Naive thymus-derived CD8-positive, alpha-beta T cell (primary cell): ENCODE results near the gene GRPEL1. TPM values are rescaled to one million over a fixed set of nuclear protein-coding genes. Genes with fewer than 3 reads are reported as not detected.
"Not testable (repeated sequence)": the region's sequence is repeated elsewhere in the genome, so short reads cannot be mapped to it uniquely, and the experiment has no call there.

Experiments
- ATAC-seq, 2 donors: fragments of 150-1000 bp; cut with Tn5 transposase in 1 of 2; sonication (Bioruptor Pico), chemical (Tn5 transposase) in 1 of 2; 1 replicate in 1 of 2; 2 replicates in 1 of 2; pipeline ENCODE4 v1.10.0; 2021; ENCODE audit warnings: mild to moderate bottlenecking in 2 of 2, moderate library complexity in 2 of 2
- POLR2A ChIA-PET: fragments of 350-600 bp; sonication (Branson Sonifier 250); formaldehyde crosslinking; loops from one replicate; lab custom pipeline; 2021; ENCODE audit warnings: antibody characterized with exemption; lab: Charles Lee
- DNase-seq, 10 donors: peaks; one replicate each; pipeline versions ENCODE4 v3.0.0 to v3.0.0-alpha.2; 2020 to 2022
- H3K27ac Mint-ChIP-seq, 10 donors: one replicate each; pipeline ENCODE4 v1.8.0; 2020 to 2022; ENCODE audit warnings: mild to moderate bottlenecking in 10 of 10, mixed read lengths in 10 of 10, moderate library complexity in 4 of 10, inconsistent platforms in 1 of 10
- H3K27me3 Mint-ChIP-seq, 5 donors: one replicate each; pipeline ENCODE4 v1.8.0; 2021 to 2022; ENCODE audit warnings: mixed read lengths in 5 of 5
- H3K36me3 Mint-ChIP-seq, 3 donors: one replicate each; pipeline ENCODE4 v1.8.0; 2020 to 2022; ENCODE audit warnings: mixed read lengths in 3 of 3, mild to moderate bottlenecking in 2 of 3, inconsistent platforms in 1 of 3
- H3K4me1 Mint-ChIP-seq, 4 donors: one replicate each; pipeline ENCODE4 v1.8.0; 2021 to 2022; ENCODE audit warnings: mixed read lengths in 4 of 4
- H3K4me3 Mint-ChIP-seq, 10 donors: one replicate each; pipeline ENCODE4 v1.8.0; 2020 to 2022; ENCODE audit warnings: mild to moderate bottlenecking in 10 of 10, mixed read lengths in 10 of 10, moderate library complexity in 6 of 10, inconsistent platforms in 1 of 10
- H3K9me3 Mint-ChIP-seq, 9 donors: one replicate each; pipeline ENCODE4 v1.8.0; 2020 to 2022; ENCODE audit warnings: mixed read lengths in 9 of 9, mild to moderate bottlenecking in 3 of 9, inconsistent platforms in 1 of 9, moderate library complexity in 1 of 9
- polyA plus RNA-seq, 3 donors: library from polyadenylated mRNA; unstranded; fragments of 300-500 nt; fragmentation: Illumina TruSeq; gene quantifications; one replicate each; pipeline ENCODE4 v1.2.3, GENCODE V29; 2021
- total RNA-seq, 8 experiments: library from RNA in 2 of 8; stranded (reverse) in 2 of 8; gene quantifications; one replicate each; pipeline ENCODE4 v1.2.3 and lab custom pipeline; 2021 to 2026

The GRPEL1 gene
- total and polyA plus RNA-seq, 5 experiments from 2014 or later = 31.4 to 47.6 (median 37.8) TPM

DNA sequence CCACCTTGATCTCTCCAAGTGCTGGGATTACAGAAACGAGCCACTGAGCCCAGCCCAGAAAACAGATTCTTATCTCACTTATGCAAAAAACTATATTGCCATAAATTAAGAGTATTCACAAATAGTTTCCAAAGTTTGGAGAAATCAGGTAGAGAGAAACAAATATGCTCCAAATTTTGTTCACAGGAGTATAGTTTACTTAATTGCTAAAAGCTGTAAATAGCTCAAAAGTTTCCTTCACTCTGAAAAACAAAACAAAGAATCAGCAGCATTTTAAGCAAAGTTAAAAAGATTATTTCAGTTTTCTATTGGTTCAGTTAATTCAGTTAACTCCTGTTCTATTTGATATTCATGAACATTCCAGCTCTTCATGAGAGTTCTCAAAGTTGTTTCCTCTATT is 18.5 kb upstream of the GRPEL1 start:
- peaks cover 0 to 3% (median 0%) of the 10 kb centered on the region in 3 donors for H3K36me3 Mint-ChIP-seq
- no peak for ATAC-seq
- H3K4me1 Mint-ChIP-seq = no peaks in the 10 kb centered on the region
- POLR2A ChIA-PET = no interaction called here
- H3K27me3 Mint-ChIP-seq = peaks cover 14 to 53% (median 40%) of the 10 kb centered on the region in 5 donors
- no peak overlapping the region for H3K27ac Mint-ChIP-seq
- no peak for DNase-seq
- H3K4me3 Mint-ChIP-seq = no peak overlapping the region
- peaks cover 0 to 8% (median 0%) of the 10 kb centered on the region in 9 donors for H3K9me3 Mint-ChIP-seq

DNA sequence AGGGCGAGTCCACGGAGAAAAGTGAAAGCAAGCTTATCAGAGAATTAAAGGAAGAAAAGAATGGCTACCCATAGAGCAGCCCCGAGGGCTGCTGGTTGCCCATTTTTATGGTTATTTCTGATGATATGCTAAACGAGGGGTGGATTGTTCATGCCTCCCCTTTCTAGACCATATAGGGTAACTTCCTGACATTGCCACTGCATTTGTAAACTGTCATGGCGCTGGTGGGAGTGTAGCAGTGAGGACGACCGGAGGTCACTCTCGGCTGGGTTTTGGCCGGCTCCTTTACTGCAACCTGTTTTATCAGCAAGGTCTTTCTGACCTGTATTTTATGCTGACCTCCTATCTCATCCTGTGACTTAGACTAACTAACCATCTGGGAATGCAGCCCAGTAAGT is 16.7 kb upstream of the GRPEL1 start:
- DNase-seq, POLR2A ChIA-PET, H3K36me3 Mint-ChIP-seq, H3K4me1 Mint-ChIP-seq, ATAC-seq, H3K27ac Mint-ChIP-seq: not testable (repeated sequence)
- H3K4me3 Mint-ChIP-seq = peak overlapping the region in 1 of 10 donors; percentile 17
- peaks cover 0 to 14% (median 2%) of the 10 kb centered on the region in 9 donors for H3K9me3 Mint-ChIP-seq
- H3K27me3 Mint-ChIP-seq = peaks cover 14 to 49% (median 38%) of the 10 kb centered on the region in 5 donors

DNA sequence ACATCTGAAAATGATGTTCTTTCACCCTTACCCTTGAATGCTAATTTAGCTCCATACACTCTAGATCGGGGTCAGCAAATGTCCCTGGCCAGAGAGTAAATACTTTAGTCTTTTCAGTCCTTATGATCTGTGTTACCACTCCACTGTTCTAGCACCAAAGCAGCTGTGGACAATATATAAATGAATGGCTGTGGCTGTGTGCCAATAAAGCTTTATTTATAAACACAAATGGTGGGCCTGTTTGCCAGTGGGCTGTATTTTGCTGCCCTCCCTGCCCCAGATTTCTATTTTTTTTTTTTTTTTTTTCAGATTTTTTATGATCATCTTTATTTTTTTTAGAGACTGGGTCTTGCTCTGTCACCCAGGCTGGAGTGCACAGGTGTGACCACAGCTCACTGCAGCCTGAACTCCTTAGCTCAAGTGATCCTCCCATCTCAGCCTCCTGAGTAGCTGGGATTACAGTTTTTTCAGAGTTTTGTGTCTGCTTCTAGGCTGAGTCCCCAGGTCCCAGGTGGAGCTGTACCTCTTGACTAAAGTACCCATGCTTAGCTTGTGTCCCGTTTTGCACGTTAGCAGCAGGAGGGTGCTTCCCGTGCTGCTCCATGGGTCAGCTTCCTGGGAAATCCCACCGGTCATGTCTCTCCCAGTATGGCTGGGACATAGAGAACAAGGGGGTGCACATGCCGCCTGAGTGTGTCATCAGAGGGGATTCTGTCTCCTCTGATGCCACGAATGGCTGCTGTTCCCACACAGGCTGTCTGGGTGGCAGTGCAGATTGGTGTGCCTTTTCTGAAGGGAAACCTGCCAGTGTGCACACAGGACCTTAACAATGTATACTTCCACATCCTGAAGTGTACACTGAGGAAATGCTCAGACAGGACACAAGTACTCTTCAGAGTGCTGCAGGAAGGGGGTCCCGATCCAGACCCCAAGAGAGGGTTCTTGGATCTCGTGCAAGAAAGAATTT is 16.0 kb upstream of the GRPEL1 start:
- peak overlapping the region in 2 of 10 donors; percentile 7 to 17 for H3K4me3 Mint-ChIP-seq
- no peaks in the 10 kb centered on the region for H3K4me1 Mint-ChIP-seq
- ATAC-seq = no peak
- POLR2A ChIA-PET = interaction anchor here (0.7 kb wide), 2 partner anchors 12 to 42 kb away, joined by 4 read pairs; no protein-coding TSS in a partner anchor
- peaks cover 0 to 14% (median 2%) of the 10 kb centered on the region in 9 donors for H3K9me3 Mint-ChIP-seq
- H3K27ac Mint-ChIP-seq = no peak overlapping the region
- no peak for DNase-seq
- peaks cover 14 to 49% (median 38%) of the 10 kb centered on the region in 5 donors for H3K27me3 Mint-ChIP-seq
- peaks cover 0 to 10% (median 0%) of the 10 kb centered on the region in 3 donors for H3K36me3 Mint-ChIP-seq

DNA sequence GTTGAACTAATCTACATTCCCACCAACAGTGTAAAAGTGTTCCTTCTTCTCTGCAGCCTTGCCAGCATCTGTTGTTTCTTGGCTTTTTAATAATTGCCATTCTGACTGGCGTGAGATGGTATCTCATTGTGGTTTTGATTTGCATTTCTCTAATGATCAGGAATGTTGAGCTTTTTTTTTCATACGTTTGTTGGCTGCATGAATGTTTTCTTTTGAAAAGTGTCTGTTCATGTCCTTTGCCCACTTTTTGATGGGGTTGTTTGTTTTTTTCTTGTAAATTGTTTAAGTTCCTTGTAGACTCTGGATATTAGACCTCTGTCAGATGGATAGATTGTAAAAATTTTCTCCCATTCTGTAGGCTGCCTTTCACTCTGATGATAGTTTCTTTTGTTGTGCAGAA is 12.0 kb upstream of the GRPEL1 start:
- H3K4me1 Mint-ChIP-seq, H3K36me3 Mint-ChIP-seq, ATAC-seq, DNase-seq, H3K9me3 Mint-ChIP-seq, H3K27ac Mint-ChIP-seq, H3K4me3 Mint-ChIP-seq: not testable (repeated sequence)
- POLR2A ChIA-PET = interaction anchor here (0.6 to 1.5 kb wide), 2 partner anchors 12 to 370 kb away, joined by 4 to 5 read pairs; partner anchors contain the start of genes GRPEL1 and MRFAP1L1
- H3K27me3 Mint-ChIP-seq = peaks cover 12 to 33% (median 24%) of the 10 kb centered on the region in 5 donors

DNA sequence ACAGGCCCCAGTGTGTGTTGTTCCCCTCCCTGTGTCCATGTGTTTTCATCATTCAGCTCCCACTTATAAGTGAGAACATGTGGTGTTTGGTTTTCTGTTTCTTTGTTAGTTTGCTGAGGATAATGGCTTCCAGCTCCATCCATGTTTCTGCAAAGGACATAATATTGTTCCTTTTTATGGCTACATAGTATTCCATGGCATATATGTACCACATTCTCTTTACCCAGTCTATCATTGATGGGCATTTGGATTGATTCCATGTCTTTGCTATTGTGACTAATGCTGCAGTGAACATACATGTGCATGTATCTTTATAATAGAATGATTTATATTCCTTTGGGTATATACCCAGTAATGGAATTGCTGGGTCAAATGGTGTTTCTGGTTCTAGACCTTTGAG is 11.6 kb upstream of the GRPEL1 start:
- H3K9me3 Mint-ChIP-seq, H3K4me3 Mint-ChIP-seq, H3K36me3 Mint-ChIP-seq, DNase-seq, ATAC-seq, H3K27ac Mint-ChIP-seq, H3K4me1 Mint-ChIP-seq: not testable (repeated sequence)
- H3K27me3 Mint-ChIP-seq = peaks cover 11 to 29% (median 20%) of the 10 kb centered on the region in 5 donors
- POLR2A ChIA-PET = interaction anchor here (0.6 to 1.5 kb wide), 2 partner anchors 12 to 370 kb away, joined by 4 to 5 read pairs; partner anchors contain the start of genes GRPEL1 and MRFAP1L1

DNA sequence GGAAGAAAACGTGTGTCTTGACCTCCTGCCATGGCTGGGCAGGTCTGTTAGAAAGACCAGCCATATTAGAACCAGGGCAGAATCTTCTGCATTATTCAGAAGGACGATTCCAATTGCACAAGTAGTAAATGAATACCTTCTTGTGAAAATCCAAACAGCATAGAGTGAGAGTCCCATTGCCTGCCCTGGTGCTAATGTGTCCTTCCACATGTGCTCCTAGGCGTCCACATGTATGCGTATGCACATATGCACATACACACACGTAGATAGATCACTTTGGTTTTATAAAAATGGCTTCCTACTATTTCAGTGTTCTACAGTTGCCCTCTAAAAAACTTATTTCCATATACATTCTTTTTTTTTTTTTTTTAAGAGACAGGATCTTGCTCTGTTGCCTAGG is 10.2 kb upstream of the GRPEL1 start:
- ATAC-seq = no peak
- peaks cover 3 to 21% (median 10%) of the 10 kb centered on the region in 5 donors for H3K27me3 Mint-ChIP-seq
- POLR2A ChIA-PET = no interaction called here

DNA sequence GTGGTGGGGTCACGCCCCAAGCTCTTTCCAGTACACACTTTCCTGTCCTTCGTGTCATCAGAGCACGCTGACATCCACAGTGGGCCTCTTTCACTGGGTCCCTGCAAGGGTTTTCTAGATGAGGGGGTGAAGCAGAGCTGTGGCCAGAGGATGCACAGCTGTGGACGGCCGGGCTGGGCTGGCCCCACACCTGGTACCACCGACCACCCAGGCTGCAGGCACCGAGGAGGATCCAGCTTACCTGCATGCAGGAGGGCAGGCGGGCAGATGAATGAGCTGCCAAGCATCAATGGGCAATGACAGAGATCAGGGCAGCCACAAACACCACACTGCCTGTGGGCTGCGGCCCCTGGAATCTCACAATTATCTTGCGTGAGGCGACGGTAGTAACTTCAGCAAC is 9.5 kb upstream of the GRPEL1 start:
- DNase-seq (no peak), ATAC-seq (no peak)
- H3K9me3 Mint-ChIP-seq = peaks cover 0 to 7% (median 0%) of the 10 kb centered on the region in 9 donors
- H3K27me3 Mint-ChIP-seq = peaks cover 0 to 17% (median 6%) of the 10 kb centered on the region in 5 donors
- POLR2A ChIA-PET = interaction anchor here (0.9 kb wide), 1 partner anchor 13 kb away, joined by 3 read pairs; no protein-coding TSS in a partner anchor
- no peak overlapping the region for H3K4me3 Mint-ChIP-seq
- H3K4me1 Mint-ChIP-seq = no peaks in the 10 kb centered on the region
- no peak overlapping the region for H3K27ac Mint-ChIP-seq
- H3K36me3 Mint-ChIP-seq = peaks cover 0 to 7% (median 0%) of the 10 kb centered on the region in 3 donors

More for the DNA sequence above, 10.2 kb upstream of the GRPEL1 start:
- peaks cover 0 to 7% (median 0%) of the 10 kb centered on the region in 3 donors for H3K36me3 Mint-ChIP-seq
- H3K4me1 Mint-ChIP-seq = no peaks in the 10 kb centered on the region
- H3K9me3 Mint-ChIP-seq = peaks cover 0 to 7% (median 0%) of the 10 kb centered on the region in 9 donors
- no peak overlapping the region for H3K27ac Mint-ChIP-seq
- no peak for DNase-seq
- H3K4me3 Mint-ChIP-seq = no peak overlapping the region

DNA sequence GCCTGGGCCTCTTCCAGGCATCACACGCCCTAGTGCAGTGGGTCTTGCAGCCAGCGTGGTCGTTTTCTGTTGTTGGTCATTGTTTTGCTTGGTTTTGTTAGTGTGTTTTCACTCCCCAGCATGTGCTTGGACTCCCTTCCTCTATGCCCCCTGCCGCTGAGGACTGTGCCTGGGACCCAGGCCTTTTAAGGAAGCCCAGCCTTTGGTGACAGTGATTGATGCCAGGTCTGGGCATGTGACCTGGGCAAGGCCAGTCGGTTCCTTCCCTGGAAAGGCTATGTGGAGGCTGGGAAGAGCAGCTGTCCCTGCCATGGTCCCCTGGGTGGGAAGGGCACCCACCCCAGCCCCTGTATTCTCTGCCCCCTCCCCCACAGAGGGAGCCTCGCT is 8.8 kb upstream of the GRPEL1 start:
- H3K4me1 Mint-ChIP-seq = no peaks in the 10 kb centered on the region

DNA sequence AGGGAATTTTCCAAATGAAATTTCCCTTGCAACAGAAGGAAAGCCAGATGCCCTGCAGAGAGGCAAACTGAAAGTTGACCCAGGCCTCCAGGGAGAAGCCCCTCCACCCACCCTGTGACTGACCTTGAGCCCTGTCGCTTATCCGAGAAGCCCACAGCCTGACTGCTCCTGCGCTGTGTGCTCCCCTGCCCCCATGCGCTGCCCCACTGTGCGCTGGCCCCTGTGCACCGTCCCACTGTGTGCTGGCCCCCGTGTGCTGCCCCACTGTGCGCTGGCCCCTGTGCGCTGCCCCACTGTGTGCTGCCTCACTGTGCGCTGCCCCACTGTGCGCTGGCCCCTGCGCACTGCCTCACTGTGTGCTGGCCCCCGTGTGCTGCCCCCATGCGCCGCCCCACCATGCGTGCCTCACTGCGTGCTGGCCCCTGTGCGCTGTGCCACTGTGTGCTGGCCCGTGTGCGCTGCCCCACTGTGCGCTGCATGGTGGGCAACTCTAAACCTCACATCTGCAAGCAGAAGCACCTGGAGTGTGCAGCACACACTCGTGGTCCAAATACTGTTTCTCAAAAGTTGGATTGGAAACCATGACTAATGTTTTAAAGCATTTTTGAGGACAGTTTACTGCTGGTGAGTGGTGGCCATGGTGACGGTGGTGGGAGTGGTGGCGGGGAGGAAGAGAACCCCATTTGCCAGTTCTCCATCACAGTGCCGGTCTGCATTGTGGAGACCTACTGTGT is 8.3 kb upstream of the GRPEL1 start:
- H3K36me3 Mint-ChIP-seq = peaks cover 0 to 7% (median 0%) of the 10 kb centered on the region in 3 donors
- no peak overlapping the region for H3K4me3 Mint-ChIP-seq
- peaks cover 0 to 7% (median 0%) of the 10 kb centered on the region in 9 donors for H3K9me3 Mint-ChIP-seq
- H3K27me3 Mint-ChIP-seq = peaks cover 0 to 9% (median 3%) of the 10 kb centered on the region in 5 donors
- POLR2A ChIA-PET = no interaction called here
- peaks cover 0 to under 1% (median 0%) of the 10 kb centered on the region in 4 donors for H3K4me1 Mint-ChIP-seq
- ATAC-seq = no peak
- no peak for DNase-seq
- H3K27ac Mint-ChIP-seq = no peak overlapping the region

More for the DNA sequence above, 8.8 kb upstream of the GRPEL1 start:
- no peak for ATAC-seq
- POLR2A ChIA-PET = no interaction called here
- H3K27ac Mint-ChIP-seq = no peak overlapping the region
- DNase-seq = no peak
- peaks cover 0 to 7% (median 0%) of the 10 kb centered on the region in 9 donors for H3K9me3 Mint-ChIP-seq
- H3K27me3 Mint-ChIP-seq = peaks cover 0 to 14% (median 6%) of the 10 kb centered on the region in 5 donors
- no peak overlapping the region for H3K4me3 Mint-ChIP-seq
- peaks cover 0 to 7% (median 0%) of the 10 kb centered on the region in 3 donors for H3K36me3 Mint-ChIP-seq

DNA sequence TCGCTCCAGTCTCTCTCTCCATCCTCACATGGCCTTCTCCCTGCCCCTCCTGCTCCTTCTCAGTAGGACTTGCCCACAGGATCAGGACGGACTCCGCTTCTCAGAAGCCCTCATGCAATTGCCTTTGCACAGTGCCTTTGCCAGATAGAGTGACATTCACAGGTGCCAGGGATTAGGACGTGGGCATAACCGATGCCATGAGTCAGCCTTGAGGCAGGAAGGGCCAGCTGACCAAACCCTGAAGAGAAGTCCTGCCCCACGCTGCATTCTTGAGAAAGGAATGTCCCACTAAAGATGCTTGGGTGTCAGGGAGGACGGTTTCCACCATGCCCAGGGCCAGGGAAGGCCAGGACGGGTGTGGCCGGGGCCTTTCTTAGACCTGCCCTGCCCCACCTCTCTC is 6.6 kb upstream of the GRPEL1 start:
- POLR2A ChIA-PET = no interaction called here
- Mint-ChIP-seq H3K4me1 (peaks cover 6 to 11% (median 8%) of the 10 kb centered on the region in 4 donors), H3K36me3 (no peaks in the 10 kb centered on the region), H3K9me3 (no peaks in the 10 kb centered on the region), H3K27me3 (peaks cover 0 to 4% (median 0%) of the 10 kb centered on the region in 5 donors), H3K27ac (no peak overlapping the region), H3K4me3 (no peak overlapping the region)
- DNase-seq = no peak
- ATAC-seq = no peak

DNA sequence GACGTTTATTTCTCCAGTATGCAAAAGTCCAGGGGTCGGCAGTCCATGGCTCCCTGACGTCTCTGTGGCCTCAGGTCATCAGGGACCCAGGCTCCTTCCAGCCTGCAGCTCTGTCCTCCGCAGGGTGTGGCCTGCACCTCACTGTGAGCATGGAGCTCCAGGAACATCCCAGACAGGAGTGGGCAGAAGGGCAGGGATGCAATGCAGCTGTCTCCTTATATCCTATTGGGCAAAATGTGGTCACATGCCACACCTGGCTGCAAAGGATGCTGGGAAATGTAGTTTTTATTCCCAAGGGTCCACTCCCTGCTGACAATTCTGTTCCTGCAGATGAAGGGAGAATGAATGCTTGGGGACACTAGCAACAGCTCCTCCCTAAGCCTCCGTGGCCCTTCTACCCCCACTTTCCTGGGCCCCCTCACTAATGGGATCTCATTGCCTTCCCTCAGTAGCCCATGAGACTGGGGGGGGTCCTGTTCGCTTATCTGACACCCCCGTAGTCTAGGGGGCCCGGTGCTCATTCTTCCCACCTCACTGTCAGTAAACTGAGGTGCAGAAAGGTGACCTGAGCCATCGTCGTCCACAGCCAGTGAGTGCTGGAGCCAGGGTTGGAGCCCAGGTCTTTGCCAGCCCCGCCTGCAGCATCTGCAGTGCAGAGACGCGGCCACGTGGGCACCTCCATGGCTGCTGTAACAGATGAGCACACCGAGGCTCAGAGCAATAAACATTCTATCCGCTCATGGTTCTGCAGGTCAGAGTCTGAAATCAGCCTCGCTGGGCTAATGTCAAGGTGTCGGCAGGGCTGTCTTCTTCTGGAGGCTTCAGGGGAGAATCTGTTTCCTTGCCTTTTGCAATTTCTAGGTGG is 5.9 kb upstream of the GRPEL1 start:
- Mint-ChIP-seq H3K4me1 (peaks cover 7 to 15% (median 13%) of the 10 kb centered on the region in 4 donors), H3K27me3 (peaks cover 0 to 4% (median 0%) of the 10 kb centered on the region in 5 donors), H3K27ac (no peak overlapping the region), H3K9me3 (no peaks in the 10 kb centered on the region), H3K4me3 (no peak overlapping the region), H3K36me3 (no peaks in the 10 kb centered on the region)
- DNase-seq = peak in 1 of 10 donors; percentile 22
- no peak for ATAC-seq
- POLR2A ChIA-PET = interaction anchor here (8.6 kb wide), 1 partner anchor 31 kb away, joined by 172 read pairs; the partner anchor contains the start of gene TADA2B
